ENCODE data around the gene IL22RA1. TPM values are rescaled to one million over a fixed set of nuclear protein-coding genes. Genes with fewer than 3 reads are reported as not detected.

Gene IL22RA1
- total RNA-seq, 1 donor from 2014 or later, result not detected

- intact Hi-C loops (cut with DNase I), result no loop called here
- ATAC-seq (no peak), DNase-seq (ENCODE audit: low spot score) (no peak)
These were observed 38.1 kb downstream of the IL22RA1 start for GRCh38 chr1:24104854-24105253.

GRCh38 chr1:24103879-24104278 is 39.1 kb downstream of the IL22RA1 start:
- DNase-seq (ENCODE audit: low spot score), result no peak
- ATAC-seq, result no peak
- intact Hi-C loops (cut with DNase I), result no loop called here

GRCh38 chr1:24103408-24103807 is 39.5 kb downstream of the IL22RA1 start:
- ATAC-seq (no peak), DNase-seq (ENCODE audit: low spot score) (no peak)
- intact Hi-C loops (cut with DNase I), result no loop called here

GRCh38 chr1:24102961-24103360 is 40.0 kb downstream of the IL22RA1 start:
- DNase-seq (ENCODE audit: low spot score) (no peak), ATAC-seq (no peak)
- intact Hi-C loops (cut with DNase I), result no loop called here

GRCh38 chr1:24101796-24102586 is 40.9 kb downstream of the IL22RA1 start:
- DNase-seq (ENCODE audit: low spot score) (no peak), ATAC-seq (peak; percentile 14)
- intact Hi-C loops (cut with DNase I), result no loop called here

GRCh38 chr1:24100945-24101737 is 41.8 kb downstream of the IL22RA1 start:
- intact Hi-C loops (cut with DNase I), result no loop called here
- DNase-seq (ENCODE audit: low spot score) (no peak), ATAC-seq (no peak)

- intact Hi-C loops (cut with DNase I), result loop anchor here (1.0 kb wide), 1 partner anchor 26 kb away; no protein-coding TSS in a partner anchor
- ATAC-seq (no peak), DNase-seq (ENCODE audit: low spot score) (no peak)
These were observed 43.8 kb downstream of the IL22RA1 start for GRCh38 chr1:24098943-24099638.

GRCh38 chr1:24098102-24098501 is 44.8 kb downstream of the IL22RA1 start:
- DNase-seq (ENCODE audit: low spot score) (no peak), ATAC-seq (no peak)
- intact Hi-C loops (cut with DNase I), result no loop called here

- DNase-seq (ENCODE audit: low spot score) (no peak), ATAC-seq (no peak)
- intact Hi-C loops (cut with DNase I), result no loop called here
These were observed 45.3 kb downstream of the IL22RA1 start for GRCh38 chr1:24097663-24098062.

- DNase-seq (ENCODE audit: low spot score) (no peak), ATAC-seq (no peak)
- intact Hi-C loops (cut with DNase I), result no loop called here
These were observed 46.2 kb downstream of the IL22RA1 start for GRCh38 chr1:24096739-24097103.

GRCh38 chr1:24096009-24096738 is 46.8 kb downstream of the IL22RA1 start:
- no peak for DNase-seq (ENCODE audit: low spot score)
- no peak for ATAC-seq
- intact Hi-C loops (cut with DNase I), result no loop called here

GRCh38 chr1:24095140-24095859 is 47.6 kb downstream of the IL22RA1 start:
- DNase-seq (ENCODE audit: low spot score) (no peak), ATAC-seq (no peak)
- intact Hi-C loops (cut with DNase I), result no loop called here

- ATAC-seq, result no peak
- intact Hi-C loops (cut with DNase I), result no loop called here
- DNase-seq (ENCODE audit: low spot score), result no peak
These were observed 48.4 kb downstream of the IL22RA1 start for GRCh38 chr1:24094554-24094953.

GRCh38 chr1:24093732-24094131 is 49.2 kb downstream of the IL22RA1 start:
- DNase-seq (ENCODE audit: low spot score), result no peak
- no peak for ATAC-seq
- intact Hi-C loops (cut with DNase I), result no loop called here

- intact Hi-C loops (cut with DNase I), result no loop called here
- DNase-seq (ENCODE audit: low spot score) (no peak), ATAC-seq (no peak)
These were observed 50.0 kb downstream of the IL22RA1 start for GRCh38 chr1:24092979-24093378.

- ATAC-seq (no peak), DNase-seq (ENCODE audit: low spot score) (no peak)
- intact Hi-C loops (cut with DNase I), result no loop called here
These were observed 50.9 kb downstream of the IL22RA1 start for GRCh38 chr1:24091971-24092482.

- intact Hi-C loops (cut with DNase I), result no loop called here
- no peak for DNase-seq (ENCODE audit: low spot score)
- ATAC-seq, result no peak
These were observed 52.2 kb downstream of the IL22RA1 start for GRCh38 chr1:24090736-24091135.

Data from sciatic nerve (tissue), 2 donors.